GM18861 (cell line): ENCODE data around the gene ERMARD.

Experiments
- ATAC-seq: cut with Tn5 transposase; IDR thresholded peaks from one replicate; pipeline ENCODE4 v1.9.1; 2021; ENCODE audit not compliant: unreplicated experiment

Gene ERMARD

DNA sequence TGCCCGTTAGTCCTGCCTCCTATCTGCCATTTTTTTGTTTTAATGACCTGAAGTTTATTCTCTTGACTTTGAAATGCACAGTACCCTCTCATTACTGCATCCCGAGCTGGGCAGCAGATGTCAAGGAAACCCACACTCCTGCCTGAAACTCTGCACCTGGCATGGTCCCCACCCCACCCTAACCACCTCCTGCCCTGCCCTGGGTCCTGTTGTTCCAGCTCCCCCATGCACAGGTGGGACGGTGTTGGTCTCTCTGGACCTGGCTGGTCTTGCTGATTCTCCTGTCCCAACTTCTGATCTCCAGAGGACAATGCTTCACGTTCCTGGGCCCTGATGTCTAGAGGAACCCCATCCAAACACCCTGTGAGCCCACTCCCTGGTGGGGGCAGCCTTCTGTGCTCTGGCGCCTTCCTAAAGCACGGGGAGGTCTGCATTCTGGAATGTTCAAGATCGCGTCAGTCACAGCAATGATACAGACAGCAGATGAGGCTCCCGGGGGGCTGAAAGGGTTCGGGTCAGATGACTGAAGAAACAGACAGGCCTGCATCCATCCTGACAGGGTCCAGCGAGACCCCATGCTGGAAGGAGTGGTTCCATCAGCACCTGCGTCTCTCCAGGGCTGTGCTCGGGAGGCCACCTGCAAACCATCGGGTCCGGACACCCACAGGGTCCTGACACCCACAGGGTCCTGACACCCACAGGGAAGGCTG lies 73.6 kb downstream of the ERMARD start:
- ATAC-seq = no peak

DNA sequence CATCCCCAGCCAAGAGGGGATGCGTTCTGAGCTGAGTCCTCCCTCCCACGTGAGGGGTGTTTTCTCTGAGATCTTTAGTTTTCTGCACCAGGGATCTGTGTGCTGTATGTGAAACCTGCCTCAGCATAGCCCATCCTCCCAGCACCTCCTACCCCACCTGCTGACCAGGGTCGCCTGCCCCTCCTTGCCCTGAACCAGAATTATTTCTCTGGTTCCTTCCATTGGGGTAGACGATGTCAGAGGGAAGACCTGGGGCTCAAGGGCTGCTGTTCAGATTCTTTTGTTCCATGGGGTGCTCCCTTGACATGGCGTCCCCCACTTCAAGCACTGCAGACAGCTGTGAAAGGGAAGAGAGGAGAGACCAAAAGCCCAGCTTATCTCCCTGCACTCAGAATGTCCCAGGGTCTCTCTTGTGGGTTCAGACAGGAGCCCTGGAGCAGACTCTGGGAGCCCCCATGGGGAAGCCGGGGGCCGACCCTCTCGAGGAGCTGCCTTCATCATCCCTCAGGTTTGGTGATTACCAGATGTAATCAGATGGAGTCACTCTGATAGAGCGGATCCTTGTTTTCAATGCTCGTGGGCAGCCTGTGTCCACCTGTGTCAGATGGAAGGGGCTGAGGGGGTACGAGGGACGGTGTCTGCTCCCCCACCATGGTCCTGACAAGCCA lies 74.3 kb downstream of the ERMARD start:
- no peak for ATAC-seq

DNA sequence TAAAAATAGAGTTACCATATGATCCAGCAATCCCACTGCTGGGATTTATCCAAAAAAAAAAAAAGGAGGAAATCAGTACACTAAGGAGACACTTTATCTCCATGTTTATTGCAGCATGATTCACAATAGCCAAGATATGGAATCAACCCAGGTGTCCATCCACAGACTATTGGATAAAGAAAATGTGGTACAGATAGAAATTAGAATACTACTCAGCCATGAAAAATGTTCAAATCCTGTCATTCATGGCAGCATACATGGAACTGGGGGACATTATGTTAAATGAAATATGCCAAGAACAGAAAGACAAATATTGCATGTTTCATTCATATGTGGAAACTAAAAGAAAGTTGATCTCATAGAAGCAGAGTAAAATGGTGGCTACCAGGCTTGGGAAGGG lies 75.3 kb downstream of the ERMARD start:
- ATAC-seq = no peak

DNA sequence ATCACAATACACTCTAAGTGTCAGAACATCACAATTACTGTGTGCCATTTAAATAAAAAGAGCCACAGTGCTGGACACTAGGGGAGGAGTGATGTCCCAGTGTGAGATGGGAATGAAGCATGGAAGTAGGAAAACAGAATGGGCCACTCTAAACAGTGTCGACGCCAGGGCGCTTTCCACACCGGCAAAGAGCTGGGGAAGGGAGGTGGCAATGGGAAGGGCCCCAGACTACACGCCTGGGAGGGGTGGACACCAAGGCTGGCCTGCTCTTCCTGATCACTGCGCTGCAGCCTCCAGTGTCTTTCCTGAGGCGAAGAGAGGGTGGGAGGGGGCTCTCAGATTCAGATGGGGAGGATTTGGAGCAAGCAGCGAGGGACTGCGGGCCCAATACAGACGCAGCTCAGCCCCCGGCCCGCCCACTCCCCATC lies 75.9 kb downstream of the ERMARD start:
- no peak for ATAC-seq

DNA sequence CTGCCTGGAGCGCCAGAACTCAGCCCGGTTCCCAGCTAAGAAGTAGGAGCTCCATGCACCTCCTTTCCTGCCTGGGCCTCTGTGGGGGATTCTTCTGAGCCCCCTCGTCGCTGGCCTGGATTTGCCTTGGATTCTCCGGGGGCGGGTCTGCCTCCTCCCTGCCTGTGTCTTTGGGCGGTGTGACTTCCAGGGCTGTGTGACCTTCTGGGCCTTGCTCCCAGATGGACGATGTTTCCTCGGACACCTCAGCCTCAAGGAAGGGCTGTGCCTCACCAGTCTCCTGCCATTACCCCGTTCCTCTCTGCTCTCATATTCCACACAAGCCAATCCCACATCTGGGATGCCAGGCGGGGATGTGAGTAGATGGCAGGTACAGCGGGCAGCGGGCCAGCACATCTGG lies 76.8 kb downstream of the ERMARD start:
- no peak for ATAC-seq

DNA sequence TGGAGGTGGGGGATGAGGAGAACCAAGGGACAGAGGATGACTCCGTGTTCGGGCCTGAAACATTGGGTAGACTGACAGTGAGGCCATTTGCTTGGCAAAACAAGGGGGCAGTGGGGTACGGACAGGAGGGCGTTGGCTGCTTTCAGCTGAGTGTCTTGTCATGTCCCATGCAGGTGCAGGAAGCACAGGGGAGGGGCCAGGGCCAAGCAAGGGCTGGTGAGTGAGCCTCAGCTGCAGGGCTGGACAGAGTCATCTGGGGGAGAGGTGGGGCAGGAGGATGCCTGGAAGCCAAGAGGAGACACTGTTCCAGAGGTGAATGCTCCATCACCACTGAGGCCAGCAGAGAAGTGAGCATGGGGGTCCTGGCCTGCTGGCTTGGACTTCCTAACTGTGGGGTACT lies 78.4 kb downstream of the ERMARD start:
- no peak for ATAC-seq

DNA sequence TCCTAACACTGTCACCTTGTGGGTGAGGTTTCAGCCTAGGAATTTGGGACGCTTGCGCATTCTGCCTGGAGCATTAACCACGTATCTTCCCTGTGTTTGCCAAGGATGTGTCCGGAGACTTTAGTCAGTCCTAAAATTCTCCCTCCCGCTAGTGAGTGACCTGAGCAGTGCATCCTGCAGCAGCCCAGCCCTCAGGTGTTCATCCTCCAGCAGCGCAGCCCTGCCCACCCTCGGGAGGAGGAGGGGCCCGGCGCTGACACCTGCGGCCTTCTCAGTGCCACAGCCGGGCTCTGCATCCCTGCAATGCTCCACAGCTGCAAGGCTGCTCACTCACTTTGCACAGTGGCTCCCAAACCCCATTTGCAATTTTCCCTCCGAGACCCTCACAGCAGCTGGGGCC lies 79.5 kb downstream of the ERMARD start:
- ATAC-seq = no peak
